NCI-H1417 treated with DMSO at 0.1 percent for 48 hours (cell line): ENCODE results near the gene SLC35E1.
"Not testable (repeated sequence)": the region's sequence is repeated elsewhere in the genome, so short reads cannot be mapped to it uniquely, and the experiment has no call there.

Experiments
- DNase-seq: peaks from one replicate; lab custom pipeline; 2025; lab: John Stamatoyannopoulos, UW

The SLC35E1 gene

GRCh38 chr19:16522559-16523377, 49.4 kb downstream of the SLC35E1 start:
- no peak for DNase-seq

GRCh38 chr19:16521715-16522289, 50.4 kb downstream of the SLC35E1 start:
- DNase-seq, result no peak

- DNase-seq, result no peak
Observed at GRCh38 chr19:16520986-16521624, 51.1 kb downstream of the SLC35E1 start.

- no peak for DNase-seq
Observed at GRCh38 chr19:16520074-16520973, 51.9 kb downstream of the SLC35E1 start.

- DNase-seq, result no peak
Observed at GRCh38 chr19:16519230-16519687, 53.0 kb downstream of the SLC35E1 start.

- DNase-seq, result no peak
Observed at GRCh38 chr19:16518483-16519229, 53.6 kb downstream of the SLC35E1 start.

GRCh38 chr19:16518061-16518460, 54.2 kb downstream of the SLC35E1 start:
- DNase-seq, result no peak

GRCh38 chr19:16516923-16517610, 55.1 kb downstream of the SLC35E1 start:
- DNase-seq, result no peak

GRCh38 chr19:16516381-16516780, 55.8 kb downstream of the SLC35E1 start:
- DNase-seq, result no peak

GRCh38 chr19:16514383-16515019, 57.7 kb downstream of the SLC35E1 start:
- no peak for DNase-seq

GRCh38 chr19:16512611-16513010, 59.6 kb downstream of the SLC35E1 start:
- not testable (repeated sequence) for DNase-seq

GRCh38 chr19:16509141-16510061, 62.8 kb downstream of the SLC35E1 start:
- no peak for DNase-seq

GRCh38 chr19:16508546-16508945, 63.7 kb downstream of the SLC35E1 start:
- no peak for DNase-seq

GRCh38 chr19:16506961-16507360, 65.3 kb downstream of the SLC35E1 start:
- no peak for DNase-seq

GRCh38 chr19:16506161-16506560, 66.1 kb downstream of the SLC35E1 start:
- DNase-seq, result not testable (repeated sequence)

GRCh38 chr19:16504271-16504670, 67.9 kb downstream of the SLC35E1 start:
- no peak for DNase-seq
